IPS-NIHi7 (cell line): ENCODE measurements around the gene PCNX2.
"Not testable (repeated sequence)": the region's sequence is repeated elsewhere in the genome, so short reads cannot be mapped to it uniquely, and the experiment has no call there.

Source experiments
- DNase-seq: peaks from one replicate; pipeline ENCODE4 v3.0.0; 2012; ENCODE audit warnings: mixed read lengths; ENCODE audit errors: extremely low spot score

The PCNX2 gene

GRCh38 chr1:233107130-233107660 is 188.3 kb downstream of the PCNX2 start:
- no peak for DNase-seq

- DNase-seq: no peak
These were observed 190.3 kb downstream of the PCNX2 start for GRCh38 chr1:233105225-233105624.

GRCh38 chr1:233102341-233102740 is 193.2 kb downstream of the PCNX2 start:
- DNase-seq: no peak

GRCh38 chr1:233097959-233098580 is 197.5 kb downstream of the PCNX2 start:
- no peak for DNase-seq

- no peak for DNase-seq
These were observed 198.0 kb downstream of the PCNX2 start for GRCh38 chr1:233097546-233097945.

- DNase-seq: no peak
These were observed 200.8 kb downstream of the PCNX2 start for GRCh38 chr1:233094691-233095090.

GRCh38 chr1:233094269-233094668 is 201.3 kb downstream of the PCNX2 start:
- no peak for DNase-seq

GRCh38 chr1:233090746-233091494 is 204.6 kb downstream of the PCNX2 start:
- no peak for DNase-seq

- no peak for DNase-seq
These were observed 206.3 kb downstream of the PCNX2 start for GRCh38 chr1:233089251-233089650.

GRCh38 chr1:233088613-233089012 is 206.9 kb downstream of the PCNX2 start:
- no peak for DNase-seq

- no peak for DNase-seq
These were observed 208.3 kb downstream of the PCNX2 start for GRCh38 chr1:233086961-233087881.

- DNase-seq: no peak
These were observed 210.0 kb downstream of the PCNX2 start for GRCh38 chr1:233085566-233085965.

GRCh38 chr1:233082778-233083550 is 212.6 kb downstream of the PCNX2 start:
- no peak for DNase-seq

GRCh38 chr1:233081735-233082134 is 213.8 kb downstream of the PCNX2 start:
- no peak for DNase-seq

- DNase-seq: not testable (repeated sequence)
These were observed 214.7 kb downstream of the PCNX2 start for GRCh38 chr1:233080827-233081226.

GRCh38 chr1:233080286-233080685 is 215.2 kb downstream of the PCNX2 start:
- no peak for DNase-seq

- DNase-seq: no peak
These were observed 216.0 kb downstream of the PCNX2 start for GRCh38 chr1:233079574-233079973.

GRCh38 chr1:233078396-233078795 is 217.1 kb downstream of the PCNX2 start:
- no peak for DNase-seq

GRCh38 chr1:233075915-233076295 is 219.6 kb downstream of the PCNX2 start:
- no peak for DNase-seq

- DNase-seq: no peak
These were observed 229.4 kb downstream of the PCNX2 start for GRCh38 chr1:233066087-233066486.

GRCh38 chr1:233065685-233066084 is 229.8 kb downstream of the PCNX2 start:
- DNase-seq: no peak
